HG02763 (cell line): Measurements from ENCODE around the gene PLEKHH3.
A peak's percentile ranks its signal among the peaks of the same experiment; 100 is the strongest.
"Not testable (repeated sequence)": the region's sequence is repeated elsewhere in the genome, so short reads cannot be mapped to it uniquely, and the experiment has no call there.

Experiments used
- ATAC-seq: cut with Tn5 transposase; IDR thresholded peaks from one replicate; pipeline ENCODE4 v1.9.1; 2021; ENCODE audit warnings: mild to moderate bottlenecking, moderate library complexity; ENCODE audit not compliant: unreplicated experiment

Gene PLEKHH3

DNA sequence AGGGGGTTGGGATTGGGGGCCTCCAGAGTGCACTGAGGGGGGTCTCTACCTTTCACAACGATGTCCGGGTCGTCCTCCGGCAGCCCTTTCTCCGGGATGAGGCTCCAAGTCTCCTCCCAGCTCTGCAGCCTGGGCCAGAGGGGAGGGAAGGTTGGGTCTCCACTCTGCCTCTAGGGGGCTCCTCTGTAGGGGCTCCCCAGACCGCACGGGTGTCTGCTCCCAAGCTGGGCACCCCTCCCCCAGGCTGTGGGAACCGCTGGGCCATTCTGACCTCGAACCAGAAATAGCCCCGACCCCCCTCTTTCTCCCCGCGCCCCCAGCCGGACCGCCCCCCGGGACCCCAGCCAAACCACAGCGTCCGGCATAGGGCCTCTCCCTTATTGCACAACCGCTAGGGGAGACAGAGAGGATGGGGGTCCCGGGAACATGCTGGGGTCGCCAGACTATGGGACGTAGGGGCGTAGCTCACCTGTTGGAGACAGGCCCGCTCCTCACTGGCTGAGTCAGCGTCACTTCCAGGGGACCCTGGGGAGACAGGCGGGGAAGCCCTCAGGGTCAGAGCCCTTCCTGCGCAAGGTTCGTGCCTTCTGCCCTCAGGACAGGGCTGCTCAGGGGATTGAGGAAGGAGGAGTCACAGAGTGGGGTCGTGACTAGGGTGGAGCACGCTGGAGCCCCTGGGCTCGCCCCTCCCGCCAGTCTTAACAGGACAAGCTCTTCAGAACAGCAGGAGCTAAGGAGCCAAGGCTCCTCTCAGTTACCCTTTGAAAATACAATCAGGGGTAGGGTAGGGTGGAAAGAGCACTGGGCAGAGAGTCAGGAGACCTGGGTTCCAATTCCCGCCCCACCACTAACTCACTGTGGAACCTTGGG is 2.7 kb downstream of the PLEKHH3 start:
- ATAC-seq = no peak

DNA sequence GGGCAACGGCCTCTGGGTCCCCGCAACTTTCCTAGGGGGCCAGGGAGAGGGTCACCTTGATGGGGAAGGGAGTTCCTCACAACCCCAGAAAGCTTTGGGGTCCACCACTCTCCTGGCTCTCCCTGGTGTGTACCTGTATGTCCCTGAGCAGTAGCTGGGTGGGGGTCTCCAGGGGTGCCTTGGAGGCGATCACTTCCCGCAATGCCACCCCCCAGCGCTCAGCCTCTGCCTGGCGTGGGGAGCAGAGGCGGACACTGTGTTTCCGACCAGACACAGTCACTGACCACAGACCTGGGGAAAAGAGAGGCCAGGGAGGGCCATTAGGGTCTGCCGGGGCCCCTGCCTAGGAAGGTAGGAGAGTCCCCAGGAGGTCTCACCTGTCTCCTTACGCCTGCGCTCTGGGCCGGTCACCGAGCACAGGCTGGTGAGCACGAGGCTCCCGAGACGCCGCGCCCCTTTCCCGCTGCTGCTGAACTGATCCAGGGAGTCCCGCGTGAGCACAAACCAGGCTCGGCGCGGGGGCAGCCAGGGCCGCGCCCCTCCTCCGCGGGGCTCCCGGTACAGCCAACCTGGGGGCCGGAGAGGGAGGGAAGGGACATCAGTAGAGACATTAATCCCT is 3.4 kb downstream of the PLEKHH3 start:
- no peak for ATAC-seq

DNA sequence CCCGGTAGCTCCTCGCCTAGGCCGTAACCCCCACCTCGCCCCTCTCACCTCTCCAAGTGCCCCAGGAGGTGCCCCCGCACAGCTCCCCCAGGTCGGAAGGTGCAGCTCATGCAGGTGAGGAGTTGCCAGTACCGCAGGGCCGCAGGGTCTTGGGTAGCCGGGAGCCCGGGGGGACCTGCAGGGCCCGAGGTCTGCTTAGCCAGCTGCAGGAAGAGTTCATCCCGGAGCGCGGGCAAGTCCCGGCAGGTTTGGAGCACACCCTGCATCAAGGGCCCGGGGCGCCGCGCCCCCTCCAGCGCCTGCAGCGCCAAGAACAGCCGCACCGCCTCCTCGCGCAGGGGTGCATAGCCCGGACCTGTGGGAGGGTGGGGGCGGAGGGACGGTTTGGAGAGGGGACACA is 4.8 kb downstream of the PLEKHH3 start:
- no peak for ATAC-seq

DNA sequence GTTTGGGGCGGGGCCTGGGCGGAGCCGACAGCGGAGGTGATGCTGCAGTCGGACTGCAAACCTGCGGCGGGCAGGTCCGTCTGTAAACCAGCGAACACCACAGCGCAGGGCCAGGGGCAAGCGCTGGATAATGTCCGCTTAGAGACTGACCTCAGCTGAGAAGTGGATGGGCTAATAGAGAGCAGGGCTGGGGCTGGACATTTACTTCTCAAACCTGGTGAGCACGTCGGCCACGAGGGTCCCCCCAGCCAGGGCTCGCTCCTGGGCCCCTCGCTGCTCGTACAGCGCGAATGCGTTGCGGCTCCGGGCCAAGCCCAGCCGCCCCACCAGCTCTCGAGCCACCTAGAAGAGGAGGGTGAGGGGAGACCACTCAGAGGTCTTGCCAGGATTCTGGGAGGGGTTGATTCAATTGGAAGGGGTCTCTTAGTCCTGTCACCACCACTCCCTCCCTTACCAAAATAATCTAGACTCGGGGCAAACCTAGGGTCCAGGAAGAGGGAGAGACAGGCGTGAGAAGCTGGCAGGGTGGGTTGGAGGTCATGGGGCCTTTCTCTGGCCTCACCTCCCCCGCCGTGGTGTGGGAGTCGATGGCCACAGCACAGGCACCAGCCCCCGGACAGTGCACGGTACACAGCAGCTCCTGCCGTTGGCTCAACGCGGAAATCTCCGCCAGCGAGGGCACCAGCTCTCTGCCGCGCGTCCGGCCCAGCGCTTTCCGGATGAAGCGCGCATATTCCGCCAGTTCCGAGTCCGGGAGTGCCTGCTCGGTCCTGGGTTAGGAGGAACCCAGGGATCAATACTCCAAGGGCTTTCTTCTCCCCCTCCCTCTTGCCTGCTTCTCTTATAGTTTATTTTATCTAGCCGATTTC is 5.8 kb downstream of the PLEKHH3 start:
- ATAC-seq = no peak

DNA sequence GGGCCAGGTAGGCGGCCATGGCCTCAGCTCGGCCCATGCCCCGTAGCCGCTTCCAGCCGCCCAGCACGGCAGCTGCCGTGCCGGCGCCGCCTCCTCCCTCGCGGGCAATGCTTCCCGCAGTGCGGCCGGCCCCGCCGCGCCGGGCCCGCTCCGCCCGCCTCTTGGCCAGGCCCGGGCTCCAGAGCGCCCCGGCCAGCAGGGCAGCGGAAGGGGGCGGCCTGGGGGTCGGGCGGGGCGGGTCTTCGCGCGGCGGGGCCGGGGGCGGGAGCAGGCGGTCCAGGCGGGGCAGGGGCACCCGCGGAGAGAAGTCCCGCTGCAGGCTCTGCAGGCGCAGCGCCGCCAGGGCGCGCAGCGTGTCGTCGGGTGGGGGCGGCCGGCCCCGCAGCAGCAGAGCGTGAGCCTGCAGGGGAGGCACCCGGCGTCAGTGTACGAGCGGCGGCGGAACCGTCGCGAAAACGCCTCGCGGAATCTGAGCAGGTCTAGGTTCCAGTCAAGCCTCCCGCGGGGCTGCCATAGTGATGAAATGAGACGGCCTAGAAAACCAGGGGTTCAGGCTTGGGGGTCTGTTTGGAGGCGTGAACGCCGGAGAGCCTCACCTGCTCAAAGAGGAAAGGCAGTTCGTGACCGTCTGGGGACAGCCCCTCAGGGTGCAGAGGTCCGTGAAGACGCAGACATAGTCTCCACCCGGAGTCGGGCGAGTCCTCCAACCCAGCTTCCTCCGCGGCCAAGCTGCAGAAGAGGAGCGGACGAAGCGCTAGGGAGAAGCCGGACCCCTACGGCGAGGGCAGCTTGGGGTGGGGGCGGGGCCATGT is 6.6 kb downstream of the PLEKHH3 start:
- no peak for ATAC-seq

DNA sequence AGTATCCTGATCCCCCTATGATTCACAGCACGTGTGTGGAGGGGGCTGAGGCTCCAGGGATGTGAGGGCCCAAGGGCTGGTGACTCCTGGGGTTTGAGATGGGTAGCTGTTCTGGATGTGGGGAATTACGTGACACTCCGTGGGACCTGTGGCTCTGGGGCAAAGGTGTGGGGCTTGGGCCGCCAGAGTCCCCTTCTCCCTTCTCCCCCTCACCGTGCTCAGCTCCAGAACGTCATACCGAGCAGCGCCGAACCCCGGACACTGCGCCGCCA is 7.2 kb downstream of the PLEKHH3 start:
- ATAC-seq = no peak

DNA sequence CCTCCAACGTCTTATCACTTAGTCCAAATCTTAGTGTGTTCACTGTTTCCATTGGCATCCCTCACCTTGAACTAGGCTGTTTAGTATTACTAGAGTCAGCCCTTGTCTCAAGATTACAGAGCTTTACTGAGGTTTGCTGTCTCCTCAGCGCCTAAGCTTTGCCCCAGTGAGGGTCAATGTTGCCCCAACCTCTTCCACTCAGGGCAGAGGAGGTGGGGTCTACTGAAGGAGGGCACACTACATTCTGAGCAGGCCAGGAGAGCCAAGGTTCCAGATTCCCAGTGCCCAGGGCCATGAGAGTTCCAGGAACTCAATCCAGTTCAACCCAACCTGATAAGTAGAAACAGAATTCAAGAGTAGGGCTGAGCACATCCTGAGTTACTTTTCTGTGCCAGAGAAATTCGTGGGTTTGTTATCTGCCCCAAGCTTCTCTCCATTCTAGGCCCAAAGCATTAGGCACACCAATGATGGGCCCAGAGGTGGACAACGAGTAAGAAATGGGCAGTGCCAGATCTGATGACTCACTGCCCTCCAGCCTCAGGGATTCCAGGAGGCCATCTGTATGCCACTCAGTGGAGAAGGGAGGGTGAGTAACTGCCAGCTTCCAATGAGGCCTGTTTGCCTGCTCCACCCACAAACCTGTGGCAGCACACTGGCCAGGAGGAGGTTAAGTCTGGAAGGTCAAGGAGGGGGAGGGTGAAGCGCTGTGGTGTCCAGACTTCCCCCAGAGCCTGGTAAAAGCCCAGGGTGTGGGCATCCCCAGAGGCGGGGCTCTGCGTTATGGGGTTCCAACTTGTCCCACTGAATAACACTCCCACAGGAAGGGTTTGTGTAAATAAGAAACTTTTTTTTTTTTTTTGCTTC is 9.5 kb downstream of the PLEKHH3 start:
- ATAC-seq = no peak

DNA sequence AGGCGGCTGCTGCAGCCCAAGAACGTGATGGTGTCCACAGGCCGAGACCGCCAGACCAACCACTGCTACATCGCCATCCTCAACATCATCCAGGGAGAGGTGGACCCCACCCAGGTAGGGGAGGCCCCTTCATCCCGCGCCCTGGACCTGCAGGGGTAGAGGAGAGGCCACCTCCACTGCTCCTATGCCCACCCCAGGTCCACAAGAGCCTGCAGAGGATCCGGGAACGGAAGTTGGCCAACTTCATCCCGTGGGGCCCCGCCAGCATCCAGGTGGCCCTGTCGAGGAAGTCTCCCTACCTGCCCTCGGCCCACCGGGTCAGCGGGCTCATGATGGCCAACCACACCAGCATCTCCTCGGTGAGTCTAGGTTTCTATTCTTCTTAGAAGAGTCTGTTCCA is 10.7 kb downstream of the PLEKHH3 start:
- ATAC-seq = not testable (repeated sequence)

DNA sequence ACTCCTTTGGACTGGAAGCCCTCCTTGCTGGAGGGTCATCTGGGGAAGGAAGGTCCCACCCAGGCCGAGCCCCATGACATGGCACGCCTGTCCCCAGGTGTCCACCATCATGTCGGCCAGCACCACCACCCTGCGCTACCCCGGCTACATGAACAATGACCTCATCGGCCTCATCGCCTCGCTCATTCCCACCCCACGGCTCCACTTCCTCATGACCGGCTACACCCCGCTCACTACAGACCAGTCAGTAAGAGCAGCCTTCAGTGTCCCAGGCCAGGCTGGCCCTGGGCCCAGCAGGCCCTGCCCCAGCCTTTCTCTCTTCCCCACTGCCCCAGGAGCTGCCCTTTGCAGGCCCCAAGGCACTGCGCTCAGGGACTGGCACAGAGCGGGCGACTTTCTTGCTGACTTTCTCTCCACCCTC is 11.2 kb downstream of the PLEKHH3 start:
- no peak for ATAC-seq

DNA sequence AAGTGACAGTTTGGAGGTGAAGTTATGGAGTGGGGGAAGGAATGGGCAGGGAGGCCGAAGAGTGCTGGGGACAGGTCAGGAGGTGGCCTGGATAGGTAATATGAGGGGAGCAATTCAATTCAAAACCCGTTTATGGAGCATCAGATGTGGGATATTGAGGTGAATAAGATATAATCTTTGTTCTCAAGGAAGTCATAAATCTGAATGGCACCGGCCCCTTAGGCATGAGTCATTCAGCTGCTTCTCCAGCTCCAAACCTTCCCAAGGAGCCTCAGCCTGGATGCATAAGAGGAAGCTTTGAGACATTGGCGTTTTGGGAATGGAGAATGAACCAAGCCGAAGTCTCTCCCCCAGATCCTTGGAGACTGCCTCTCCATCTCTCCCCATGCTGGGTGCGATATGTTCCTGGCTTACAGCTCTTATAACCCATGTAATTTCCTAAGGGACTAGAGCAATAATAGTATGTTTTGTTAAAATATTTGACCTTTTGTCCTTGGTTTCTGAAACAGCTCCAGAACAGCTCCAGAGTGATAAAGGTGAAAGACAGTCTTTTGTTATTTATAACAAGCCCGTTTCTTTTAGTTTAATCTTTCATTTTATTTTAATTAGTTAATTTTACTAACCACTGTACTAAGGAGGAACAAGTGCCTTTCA is 16.0 kb downstream of the PLEKHH3 start:
- ATAC-seq = no peak

DNA sequence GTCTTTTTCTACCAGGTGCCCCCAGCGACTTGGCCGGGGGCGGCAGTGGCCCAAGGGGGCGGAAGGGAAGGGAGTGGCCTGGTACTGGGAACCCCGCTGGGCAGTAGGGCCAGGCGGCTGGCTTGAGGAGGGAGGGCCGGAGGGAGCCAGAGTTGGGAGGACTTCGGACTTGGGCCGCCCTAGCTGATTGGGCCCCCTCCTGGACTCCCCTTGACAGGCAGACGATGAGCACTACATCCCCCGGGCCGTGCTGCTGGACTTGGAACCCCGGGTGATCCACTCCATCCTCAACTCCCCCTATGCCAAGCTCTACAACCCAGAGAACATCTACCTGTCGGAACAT is 16.9 kb downstream of the PLEKHH3 start:
- not testable (repeated sequence) for ATAC-seq

DNA sequence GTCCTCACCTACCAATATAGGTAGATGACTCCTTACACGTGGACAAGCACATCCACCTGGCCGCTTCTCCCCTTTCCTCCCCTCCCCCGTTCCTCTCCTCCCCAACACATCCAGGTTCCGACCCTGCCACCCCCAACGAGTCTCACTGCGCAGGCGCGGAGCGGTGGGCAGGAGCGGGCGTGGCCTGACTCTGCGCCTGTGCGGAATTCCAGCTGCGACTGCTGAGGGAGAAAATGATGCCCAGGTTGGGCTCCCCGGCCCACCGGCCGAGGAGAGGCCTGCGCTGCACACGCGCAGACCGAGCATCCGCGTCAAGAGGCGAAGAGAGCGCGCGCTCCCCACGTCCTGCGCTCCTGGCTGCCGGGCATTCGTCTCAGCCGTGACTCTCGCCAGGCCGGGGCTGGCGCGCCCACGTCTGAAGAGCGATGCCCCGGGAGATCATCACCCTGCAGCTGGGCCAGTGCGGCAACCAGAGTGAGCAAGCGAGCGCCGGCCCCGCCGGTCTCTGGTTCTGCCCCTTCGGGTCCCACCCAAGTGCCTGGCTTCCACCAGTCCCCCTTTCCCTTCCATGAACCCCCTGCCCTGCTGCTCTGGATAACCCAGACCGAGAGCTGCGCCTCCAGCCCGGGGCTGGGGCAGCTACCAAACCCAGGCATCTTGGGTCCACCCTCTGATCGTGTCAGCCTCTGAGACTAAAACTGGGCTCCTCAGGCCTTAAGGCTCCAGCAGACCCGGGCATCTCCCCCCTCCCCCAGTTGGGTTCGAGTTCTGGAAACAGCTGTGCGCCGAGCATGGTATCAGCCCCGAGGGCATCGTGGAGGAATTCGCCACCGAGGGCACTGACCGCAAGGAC is 17.5 kb downstream of the PLEKHH3 start, which contains the start of gene TUBG2:
TUBG2 (plus strand) TSS at position 206 of the 853 bp plus-strand sequence; CDS start at position 426, 220 bp downstream.
- peak; percentile 63 for ATAC-seq

DNA sequence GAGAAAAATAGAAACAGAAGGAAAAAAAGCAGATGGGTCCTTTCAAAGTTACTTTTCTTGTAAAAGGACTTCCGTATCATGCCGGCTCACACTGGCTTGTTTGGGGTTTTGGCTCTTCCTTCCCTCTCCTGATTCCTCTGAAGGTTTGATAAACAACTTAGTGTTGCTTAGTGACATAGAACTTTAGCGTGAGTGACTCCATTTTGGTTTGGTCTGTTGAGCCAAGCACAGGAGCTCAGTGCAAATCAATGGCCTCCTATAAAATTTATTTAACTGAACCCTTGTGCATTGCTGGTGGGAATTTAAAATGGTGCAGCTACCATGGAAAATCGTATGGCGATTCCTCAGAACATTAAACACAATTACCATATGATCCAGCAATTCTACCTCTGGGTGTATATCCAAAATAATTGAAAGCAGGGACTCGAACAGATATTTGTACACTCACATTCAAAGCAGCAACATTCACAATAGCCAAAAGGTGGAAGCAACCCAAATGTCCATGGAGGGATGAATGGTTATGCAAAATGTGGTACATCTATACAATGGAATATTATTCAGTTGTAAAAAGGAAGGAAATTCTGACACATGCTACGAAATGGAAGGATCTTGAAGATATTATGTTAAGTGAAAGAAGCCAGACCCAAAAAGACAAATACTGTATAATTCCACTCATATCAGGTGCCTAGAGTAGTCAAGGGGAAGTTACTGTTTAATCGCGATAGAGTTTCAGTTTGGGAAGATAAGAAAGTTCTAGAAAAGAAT is 18.8 kb downstream of the PLEKHH3 start:
- no peak for ATAC-seq

DNA sequence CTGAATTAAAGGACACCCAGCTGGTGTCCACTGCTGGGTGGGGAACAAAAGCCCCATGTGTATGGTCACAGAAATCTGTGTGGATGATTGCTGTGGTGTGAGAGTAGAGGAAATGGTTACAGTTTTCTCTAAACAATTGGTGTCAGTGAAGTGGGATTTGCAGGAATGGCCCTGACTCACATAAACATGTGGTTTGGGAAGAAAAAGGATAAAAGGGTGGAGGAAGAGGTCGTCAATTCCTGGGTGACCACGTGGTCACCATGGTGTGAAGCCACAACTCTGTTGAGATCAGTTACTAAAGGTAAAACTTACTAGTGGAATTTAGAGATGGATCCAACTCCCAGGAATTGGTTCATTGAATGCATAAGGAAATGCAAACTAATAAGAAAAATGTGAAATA is 21.3 kb downstream of the PLEKHH3 start:
- ATAC-seq = no peak

DNA sequence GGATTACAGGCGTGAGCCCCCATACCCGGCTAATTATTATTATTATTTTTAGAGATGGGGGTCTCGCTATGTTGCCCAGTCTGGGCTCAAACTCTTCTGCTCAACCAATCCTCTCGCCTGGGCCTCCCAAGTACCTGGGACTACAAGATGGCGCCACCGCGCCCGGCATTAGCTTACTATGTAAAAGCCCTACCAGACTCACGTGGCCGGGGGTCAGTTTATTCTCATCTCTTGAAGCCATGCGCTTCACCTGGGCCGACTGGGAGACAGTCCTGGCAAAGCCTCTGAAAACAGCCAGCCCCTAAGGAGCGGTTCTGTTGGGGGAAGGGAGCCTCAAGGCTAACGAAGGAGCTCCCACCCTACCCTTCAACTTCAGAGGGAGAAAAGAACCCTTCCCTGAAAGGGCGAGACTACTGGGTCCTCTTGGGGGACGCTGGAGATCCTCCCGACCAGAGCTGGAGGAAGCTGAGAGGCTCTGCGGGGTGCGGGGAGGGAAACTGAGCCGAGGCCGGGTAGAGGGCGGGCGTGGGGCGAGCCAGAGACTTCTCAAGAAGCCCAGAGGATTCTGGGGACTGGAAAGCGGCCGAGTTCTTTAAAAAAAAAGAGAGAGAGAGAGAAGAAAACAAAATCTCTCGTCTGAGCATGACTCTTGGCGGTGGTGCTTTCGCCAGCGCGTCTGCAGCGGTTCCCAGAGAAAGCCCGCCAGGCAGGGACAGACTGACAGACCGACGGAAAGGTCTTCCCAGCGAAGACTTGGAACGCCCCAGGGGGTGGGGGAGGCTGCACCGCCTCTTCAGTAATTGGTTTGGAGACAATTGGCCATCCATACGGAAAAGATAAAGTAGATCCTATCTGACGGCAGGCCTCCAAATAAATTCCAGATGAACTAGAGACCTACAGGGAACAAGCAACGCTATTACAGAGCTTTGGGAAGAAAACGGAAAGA is 23.3 kb downstream of the PLEKHH3 start:
- no peak for ATAC-seq

DNA sequence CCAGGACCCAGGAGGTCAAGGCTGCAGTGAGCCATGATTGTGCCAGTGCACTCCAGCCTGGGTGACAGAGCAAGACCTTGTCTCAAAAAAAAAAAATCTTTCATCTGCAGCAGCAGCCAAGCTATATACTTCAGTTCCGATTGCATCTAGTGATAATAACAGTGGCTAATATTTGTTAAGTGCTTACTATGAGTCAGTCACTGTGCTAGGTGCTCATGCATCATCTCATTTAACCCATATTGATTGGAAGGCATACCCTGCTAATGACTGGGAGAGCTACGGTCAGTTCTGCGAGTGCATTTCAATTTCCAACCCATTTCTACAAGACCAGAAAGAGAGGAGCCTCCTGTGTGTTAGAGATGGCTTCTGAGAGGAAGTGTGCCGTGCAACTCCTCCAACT is 25.4 kb downstream of the PLEKHH3 start:
- no peak for ATAC-seq

DNA sequence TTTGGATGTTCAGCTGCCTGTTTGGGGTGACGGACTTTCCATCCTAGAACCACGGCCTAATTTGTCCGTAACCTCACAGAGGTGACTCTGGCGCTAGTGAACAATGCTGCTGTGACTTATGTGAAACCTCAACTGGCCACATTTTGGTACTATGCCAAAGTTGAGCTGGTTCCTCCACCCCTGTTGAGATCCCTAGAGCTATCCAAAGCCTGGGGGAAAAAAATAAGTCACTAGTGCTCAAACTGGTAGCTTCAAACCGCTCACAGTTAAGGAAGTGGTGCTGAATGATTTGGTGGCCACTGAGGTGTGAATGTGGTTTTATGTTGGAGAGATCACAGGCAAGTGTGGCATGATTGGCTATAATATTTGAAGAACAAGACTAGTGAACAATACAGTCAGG is 29.0 kb downstream of the PLEKHH3 start:
- no peak for ATAC-seq
